ENCODE measurements around the gene PRKAG1.

DNA sequence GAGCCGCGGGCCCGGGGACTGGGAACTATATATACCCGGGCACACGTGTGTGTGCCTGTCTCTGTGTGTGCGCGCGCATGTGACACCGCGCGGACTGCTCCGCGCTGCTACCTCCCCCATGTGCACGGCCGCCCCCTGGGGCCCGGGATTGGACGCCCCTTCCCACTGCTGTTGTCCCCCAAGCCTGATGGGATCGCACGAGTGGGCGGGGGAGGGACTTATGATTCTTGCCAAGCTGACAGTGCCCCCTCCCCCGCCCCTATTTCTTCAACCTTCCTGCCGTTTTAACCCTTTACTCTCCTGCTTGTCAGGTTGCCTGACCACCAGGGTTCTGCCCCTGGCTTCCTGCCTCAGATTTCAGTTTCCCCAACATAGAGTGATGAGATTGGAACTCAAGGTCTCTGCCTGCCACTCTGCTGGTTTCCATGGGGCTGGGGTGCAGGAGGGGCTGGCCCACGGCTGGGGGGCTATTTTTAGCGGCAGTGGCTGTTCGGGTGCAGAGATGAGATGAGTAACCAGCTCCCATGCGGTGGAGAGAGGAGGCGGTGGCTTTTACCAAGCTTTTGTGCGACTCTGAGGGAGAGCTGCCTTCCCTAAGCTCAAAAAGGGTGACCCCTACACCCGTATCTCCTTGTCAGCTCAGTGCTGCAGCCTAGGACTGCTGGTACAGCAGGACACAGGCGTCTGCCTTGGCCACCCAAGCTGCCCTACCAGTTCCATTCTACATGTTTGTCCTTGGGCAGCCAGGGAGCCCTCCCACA is 19.0 kb downstream of the PRKAG1 start, which contains the start of gene DDN:
- TF ChIP-seq POLR2AphosphoS5 (IDR thresholded peaks at IDR 0.05; ENCODE audit: borderline replicate concordance, low read depth, low read length) (no peak; the same call in 1 of the 2 replicates), EZH2 (IDR thresholded peaks at IDR 0.05) (no peak), FOXP2 (optimal IDR thresholded peaks at IDR 0.05; ENCODE audit: control extremely low read depth, extremely low read length, insufficient read depth) (no peak)
